ES-I3 (cell line): ENCODE measurements around the gene CEP128.

Experiments
- H3K36me3 ChIP-seq: 2 replicates; pipeline ENCODE4 v1.6.1; 2013; ENCODE audit warnings: mild to moderate bottlenecking, low read length, control low read depth, moderate library complexity; ENCODE audit not compliant: insufficient read depth
- H3K4me1 ChIP-seq: 2 replicates; pipeline ENCODE4 v1.6.1; 2013; ENCODE audit warnings: mild to moderate bottlenecking, control low read depth, low read length; ENCODE audit not compliant: insufficient read depth
- H3K9ac ChIP-seq: 2 replicates; pipeline ENCODE4 v1.6.1; 2013; ENCODE audit warnings: low read depth, mild to moderate bottlenecking, low read length, moderate library complexity
- H3K9me3 ChIP-seq: 2 replicates; pipeline ENCODE4 v1.6.1; 2013; ENCODE audit warnings: mild to moderate bottlenecking, low read length, moderate library complexity; ENCODE audit not compliant: control insufficient read depth, insufficient read depth

CEP128 gene

DNA sequence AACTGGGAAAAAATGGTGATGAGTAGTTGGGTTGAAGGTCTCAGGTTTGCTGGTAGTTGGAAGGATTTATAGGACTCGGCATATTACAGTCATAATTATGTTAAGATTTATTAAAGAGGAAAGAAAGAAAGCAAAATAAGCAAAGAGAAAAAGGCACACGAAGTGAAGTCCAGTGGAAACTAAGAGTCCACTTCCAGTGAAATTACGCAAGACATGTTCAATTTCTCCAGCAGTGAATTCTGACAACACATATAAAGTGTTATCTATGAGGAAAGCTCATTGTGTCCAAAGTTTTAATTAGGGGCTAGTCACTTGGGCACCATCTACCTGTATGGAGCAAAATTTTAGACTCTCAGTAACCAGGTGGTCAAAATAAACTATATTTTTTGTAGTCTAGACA, 143.3 kb downstream of the CEP128 start:
- H3K4me1 ChIP-seq, result no peaks in the 10 kb centered on the region
- peaks cover 4% of the 10 kb centered on the region for H3K9me3 ChIP-seq
- no peaks in the 10 kb centered on the region for H3K36me3 ChIP-seq
- H3K9ac ChIP-seq, result no peak overlapping the region

DNA sequence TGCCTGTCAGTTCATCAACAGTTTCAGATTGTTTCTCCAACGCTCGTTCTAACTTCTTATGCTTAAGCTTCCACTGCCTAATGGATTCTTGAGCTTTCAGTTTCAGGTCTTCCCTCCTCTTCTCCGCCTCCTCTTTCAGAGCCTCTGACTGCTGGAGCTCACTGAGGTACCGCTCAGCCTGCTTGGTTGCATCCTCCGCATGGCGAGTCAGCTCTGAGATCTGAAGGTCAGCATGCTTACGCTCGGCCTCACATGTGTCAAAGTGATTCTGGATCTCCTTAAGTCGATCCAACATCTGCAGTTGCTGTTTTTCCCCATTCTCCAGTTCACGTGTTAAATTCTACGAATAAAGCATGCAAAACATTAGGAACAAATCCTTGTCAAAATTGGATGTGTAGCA, 148.8 kb downstream of the CEP128 start:
- Histone ChIP-seq H3K9me3 (no peaks in the 10 kb centered on the region), H3K4me1 (no peaks in the 10 kb centered on the region), H3K9ac (no peak overlapping the region), H3K36me3 (0 out of 2 replicates have a peak, but pooled peaks cover 3% of the 10 kb centered on the region)

DNA sequence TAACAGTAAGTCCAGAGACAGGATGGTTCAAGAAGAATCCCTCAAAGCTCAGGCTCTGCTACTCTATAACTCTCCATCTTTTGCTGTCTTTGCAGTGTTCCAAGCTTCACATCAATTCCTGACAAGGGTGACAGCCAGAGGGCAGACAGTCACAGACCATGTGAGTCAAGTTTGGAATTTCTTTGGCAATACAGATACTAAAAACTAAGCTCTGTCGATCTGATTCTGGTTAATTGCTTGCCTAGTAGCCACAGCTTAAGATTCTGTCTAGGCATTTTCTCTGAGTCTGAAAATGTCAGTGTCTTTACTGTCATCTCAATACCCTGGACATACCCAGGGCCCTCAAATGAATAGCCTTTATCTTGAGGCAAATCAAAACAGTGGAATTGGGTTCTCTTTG, 153.7 kb downstream of the CEP128 start:
- H3K4me1 ChIP-seq, result no peaks in the 10 kb centered on the region
- H3K36me3 ChIP-seq, result 0 out of 2 replicates have a peak, but pooled peaks cover 5% of the 10 kb centered on the region
- no peak overlapping the region for H3K9ac ChIP-seq
- no peaks in the 10 kb centered on the region for H3K9me3 ChIP-seq

DNA sequence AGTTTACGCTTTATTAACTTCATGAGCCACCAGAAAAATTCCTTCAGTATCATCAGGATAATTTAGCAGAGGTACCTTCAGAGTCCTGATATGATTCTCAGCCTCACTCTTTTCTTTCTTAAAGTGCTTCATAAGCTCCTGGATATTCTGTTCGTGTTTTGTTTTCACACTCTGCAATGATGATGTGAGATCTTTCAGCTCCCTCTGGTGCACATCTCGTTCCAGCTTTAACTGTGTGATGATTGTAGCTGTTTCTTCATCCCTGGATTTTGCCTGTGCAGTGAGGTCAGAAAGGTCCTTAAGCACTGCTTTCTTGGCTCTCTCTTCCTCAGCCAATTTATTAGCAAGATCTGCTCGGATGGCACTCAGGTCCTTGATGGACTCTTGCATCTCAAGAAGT, 156.7 kb downstream of the CEP128 start:
- Histone ChIP-seq H3K9me3 (no peaks in the 10 kb centered on the region), H3K4me1 (no peaks in the 10 kb centered on the region), H3K9ac (no peak overlapping the region), H3K36me3 (0 out of 2 replicates have a peak, but pooled peaks cover 3% of the 10 kb centered on the region)

DNA sequence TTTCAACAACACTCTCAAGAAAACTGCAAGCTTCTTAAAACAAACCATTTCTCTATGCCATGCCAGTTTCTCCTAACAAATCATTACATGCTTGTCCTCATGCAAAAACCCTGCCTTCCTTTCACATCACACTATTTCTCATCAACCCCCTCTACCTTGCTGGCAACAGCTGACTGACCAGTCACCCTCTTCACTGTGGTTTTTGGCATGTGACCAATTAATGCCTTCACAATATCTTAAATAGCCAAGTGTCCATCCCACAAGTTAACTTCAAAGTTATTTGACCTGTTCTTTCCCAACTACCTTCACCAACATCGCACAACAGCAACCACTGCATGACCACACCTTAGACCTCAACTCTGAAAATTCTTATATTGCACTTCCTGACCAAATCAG, 159.6 kb downstream of the CEP128 start:
- Histone ChIP-seq H3K36me3 (0 out of 2 replicates have a peak, but pooled peaks cover 3% of the 10 kb centered on the region), H3K4me1 (no peaks in the 10 kb centered on the region), H3K9ac (no peak overlapping the region), H3K9me3 (no peaks in the 10 kb centered on the region)

DNA sequence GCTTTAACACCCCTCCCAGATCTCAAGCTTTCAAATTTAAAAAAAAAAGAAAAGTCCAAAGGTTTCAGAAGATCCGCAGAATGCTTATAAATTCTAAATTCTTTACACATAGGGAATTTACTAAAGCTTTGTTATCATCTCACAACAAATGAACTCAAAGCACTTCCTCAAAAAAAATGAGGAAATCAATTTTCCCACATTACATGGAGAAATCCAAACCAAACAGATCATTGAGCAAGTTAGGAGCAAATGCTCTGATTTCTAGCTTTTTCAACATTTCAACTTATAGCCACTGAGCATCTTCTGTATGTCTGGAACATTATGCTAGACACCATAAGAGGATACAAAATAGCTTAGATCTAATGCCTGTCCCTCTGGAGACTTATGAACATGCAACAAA, 161.0 kb downstream of the CEP128 start:
- H3K9me3 ChIP-seq, result no peaks in the 10 kb centered on the region
- H3K36me3 ChIP-seq, result 0 out of 2 replicates have a peak, but pooled peaks cover 3% of the 10 kb centered on the region
- H3K4me1 ChIP-seq, result no peaks in the 10 kb centered on the region
- no peak overlapping the region for H3K9ac ChIP-seq

DNA sequence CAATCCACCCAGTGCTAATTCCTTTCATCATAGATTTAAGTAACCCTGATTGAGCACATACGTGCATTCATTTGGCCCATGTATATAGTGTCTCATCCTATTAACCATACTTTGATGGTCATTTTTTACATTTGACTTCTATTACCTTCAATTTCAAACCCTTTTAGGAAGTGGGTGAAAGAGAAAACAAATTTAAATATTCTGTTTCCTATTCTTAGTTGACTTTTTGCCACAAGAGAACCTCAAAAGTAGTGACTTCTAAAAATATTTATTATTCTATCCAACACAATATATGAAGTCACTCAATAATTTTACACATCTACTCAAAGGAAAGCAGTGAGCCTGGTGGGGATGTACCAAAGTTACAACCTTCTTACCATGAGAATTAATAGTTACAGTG, 164.9 kb downstream of the CEP128 start:
- H3K4me1 ChIP-seq, result no peaks in the 10 kb centered on the region; the same call in 1 of the 2 replicates
- no peaks in the 10 kb centered on the region for H3K36me3 ChIP-seq
- H3K9ac ChIP-seq, result no peak overlapping the region
- no peaks in the 10 kb centered on the region; the same call in 1 of the 2 replicates for H3K9me3 ChIP-seq

DNA sequence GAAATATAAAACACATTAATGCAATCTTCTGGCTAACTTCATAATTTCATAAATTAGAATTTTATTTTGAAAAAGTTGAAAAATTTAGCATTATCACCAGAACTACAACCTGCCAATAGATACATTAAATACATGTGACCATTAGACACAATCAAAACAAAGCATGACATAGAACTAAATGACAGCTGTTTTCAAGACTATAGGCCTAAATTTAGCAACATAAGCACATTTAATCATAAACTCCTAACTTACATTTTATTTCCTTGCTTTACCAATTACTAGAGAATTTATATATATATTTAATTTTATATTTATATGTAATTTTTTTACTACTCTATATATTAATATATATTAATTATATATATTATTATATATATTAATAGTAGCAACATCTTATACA, 165.4 kb downstream of the CEP128 start:
- no peak overlapping the region for H3K9ac ChIP-seq
- H3K4me1 ChIP-seq, result no peaks in the 10 kb centered on the region; the same call in 1 of the 2 replicates
- no peaks in the 10 kb centered on the region; the same call in 1 of the 2 replicates for H3K9me3 ChIP-seq
- H3K36me3 ChIP-seq, result no peaks in the 10 kb centered on the region

DNA sequence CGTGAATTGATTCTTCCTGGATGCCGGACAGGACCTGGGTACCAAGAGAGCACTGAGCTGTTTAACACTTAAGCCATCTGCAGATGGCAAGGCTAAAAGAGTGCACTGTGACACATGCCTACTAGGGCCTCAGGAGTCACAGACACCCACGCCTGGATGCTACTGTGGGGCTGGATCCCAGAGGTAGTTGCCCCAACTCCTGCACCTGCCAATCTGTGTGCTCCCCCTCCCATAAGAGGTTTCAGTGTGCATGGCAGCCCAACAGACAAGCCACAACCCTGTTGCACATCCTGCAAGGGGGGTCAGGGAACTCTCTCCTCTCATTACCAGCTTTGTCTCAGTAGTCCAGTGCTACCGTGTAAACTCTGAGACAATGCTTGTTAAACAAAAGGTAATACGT, 169.0 kb downstream of the CEP128 start:
- Histone ChIP-seq H3K4me1 (no peaks in the 10 kb centered on the region; the same call in 1 of the 2 replicates), H3K36me3 (no peaks in the 10 kb centered on the region), H3K9ac (no peak overlapping the region), H3K9me3 (no peaks in the 10 kb centered on the region; the same call in 1 of the 2 replicates)

DNA sequence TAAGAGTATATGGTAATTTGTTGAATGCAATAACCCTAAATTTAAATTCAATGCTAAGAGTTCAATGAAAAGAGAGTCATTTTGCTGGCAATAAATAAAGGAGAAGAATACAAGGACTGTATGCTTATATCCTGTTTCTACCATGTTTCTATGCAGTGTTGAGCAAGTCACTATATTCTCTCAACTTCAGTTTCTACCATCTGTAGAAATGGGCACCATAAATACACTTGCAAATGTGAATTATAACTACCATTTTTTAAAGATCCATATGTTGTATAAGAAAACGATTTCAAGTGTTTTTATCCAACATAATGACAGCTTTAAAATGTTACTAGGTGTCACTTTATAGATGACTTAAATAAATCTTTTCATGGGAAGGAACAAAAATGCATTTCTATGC, 170.3 kb downstream of the CEP128 start:
- Histone ChIP-seq H3K9ac (no peak overlapping the region), H3K36me3 (no peaks in the 10 kb centered on the region), H3K9me3 (no peaks in the 10 kb centered on the region; the same call in 1 of the 2 replicates), H3K4me1 (no peaks in the 10 kb centered on the region; the same call in 1 of the 2 replicates)

DNA sequence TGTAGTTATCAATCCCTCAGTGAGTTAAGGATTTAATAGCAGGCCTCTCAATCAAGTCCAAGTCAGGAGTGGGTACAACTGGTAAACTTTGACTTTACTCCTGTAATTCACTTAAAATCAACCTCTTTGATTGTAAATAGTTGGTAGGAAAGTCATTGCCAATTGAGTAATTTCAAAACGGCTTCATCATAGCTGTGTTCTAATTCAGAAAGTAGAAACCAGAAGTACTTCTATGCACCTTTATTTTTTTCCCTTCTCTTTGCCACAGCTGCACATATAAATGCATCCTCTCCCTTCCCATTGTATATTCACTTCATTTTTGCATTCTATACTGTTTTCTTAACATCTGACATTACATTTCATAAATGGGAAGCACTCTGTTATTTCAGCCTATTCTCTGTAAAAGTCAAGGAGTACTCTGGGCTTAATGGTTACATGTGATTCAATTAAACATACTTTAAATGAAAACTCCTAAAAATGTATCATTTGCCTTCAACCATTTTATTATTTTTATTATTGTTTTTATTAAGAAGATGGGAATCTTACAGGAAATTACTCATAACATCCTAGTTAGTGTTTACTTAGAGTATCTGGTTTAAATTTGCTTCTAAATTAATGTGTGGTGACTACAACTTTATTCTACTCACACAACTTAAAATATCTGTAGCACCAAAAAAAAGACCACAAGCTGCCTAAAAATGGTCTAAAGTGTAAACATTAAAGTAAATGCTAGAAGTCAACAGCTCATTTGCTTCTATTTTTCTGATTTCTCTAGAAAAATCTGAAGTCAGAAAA, 171.2 kb downstream of the CEP128 start:
- Histone ChIP-seq H3K36me3 (no peaks in the 10 kb centered on the region), H3K4me1 (no peaks in the 10 kb centered on the region; the same call in 1 of the 2 replicates), H3K9me3 (no peaks in the 10 kb centered on the region; the same call in 1 of the 2 replicates), H3K9ac (no peak overlapping the region)

DNA sequence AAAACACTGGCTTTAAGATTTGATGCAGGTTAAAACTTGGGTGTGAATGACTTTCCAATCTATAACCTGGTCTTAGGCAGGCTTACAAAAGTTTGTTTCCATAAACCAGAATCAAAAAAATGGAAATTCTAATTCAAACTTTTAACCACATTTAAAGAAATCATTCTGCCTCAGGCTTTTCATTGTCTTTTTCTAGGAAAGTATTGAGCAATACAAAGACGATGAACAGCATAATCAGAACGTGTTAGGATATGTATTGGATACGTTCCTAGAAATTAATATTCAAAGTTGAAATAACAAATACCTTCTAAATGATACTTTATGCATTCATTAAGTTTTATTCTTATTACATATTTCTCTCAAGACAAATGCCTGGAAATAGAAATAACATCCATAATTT, 172.9 kb downstream of the CEP128 start:
- H3K4me1 ChIP-seq, result no peaks in the 10 kb centered on the region
- H3K36me3 ChIP-seq, result no peaks in the 10 kb centered on the region
- no peaks in the 10 kb centered on the region for H3K9me3 ChIP-seq
- no peak overlapping the region for H3K9ac ChIP-seq

DNA sequence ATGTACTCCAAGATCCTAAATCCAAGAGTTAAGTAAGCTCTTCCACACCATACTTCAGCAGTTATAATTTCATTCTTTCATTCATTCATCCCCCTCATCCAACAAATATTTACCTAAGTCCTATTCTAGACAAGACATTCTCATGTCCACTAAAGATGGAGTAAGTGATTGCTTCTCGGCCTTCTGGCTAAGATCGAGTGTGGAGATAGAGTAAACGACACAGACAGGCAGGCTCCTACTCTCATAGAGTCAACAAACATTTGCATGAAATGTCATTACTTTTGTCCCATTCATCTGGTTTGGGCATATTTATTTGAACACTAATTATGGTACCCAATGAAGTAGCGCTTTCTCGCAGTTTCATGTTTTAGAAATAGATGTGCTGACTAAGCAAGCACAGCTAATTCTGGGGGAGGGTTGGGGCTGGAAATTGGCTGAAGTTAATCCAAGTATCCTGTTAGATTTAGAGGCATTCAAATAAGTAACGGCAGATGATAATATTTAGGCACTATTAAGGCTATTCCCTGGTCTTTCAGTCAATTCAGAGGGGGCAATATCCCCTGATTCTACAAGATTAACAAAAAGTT, 176.5 kb downstream of the CEP128 start:
- no peaks in the 10 kb centered on the region for H3K36me3 ChIP-seq
- no peaks in the 10 kb centered on the region for H3K9me3 ChIP-seq
- H3K9ac ChIP-seq, result no peak overlapping the region
- no peaks in the 10 kb centered on the region for H3K4me1 ChIP-seq

DNA sequence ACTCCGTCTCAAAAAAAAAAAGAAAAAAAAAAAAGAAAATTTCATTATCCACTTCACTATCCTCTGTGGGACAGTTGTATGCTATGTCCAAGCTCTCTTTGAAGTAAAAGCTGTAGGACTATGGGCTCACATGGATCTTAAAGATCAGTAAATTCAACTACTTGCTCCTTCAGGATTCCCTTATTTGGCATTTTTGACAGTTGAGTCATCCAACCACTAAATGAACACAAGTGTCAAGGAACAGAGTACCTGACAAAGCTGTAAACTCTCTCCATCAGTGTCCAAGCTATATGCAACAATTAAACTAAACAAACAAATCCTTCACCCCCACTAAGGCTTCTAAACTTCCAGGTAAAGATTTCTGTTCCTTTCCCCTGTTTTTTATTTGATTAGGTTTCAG, 177.0 kb downstream of the CEP128 start:
- Histone ChIP-seq H3K36me3 (no peaks in the 10 kb centered on the region), H3K9me3 (no peaks in the 10 kb centered on the region), H3K9ac (no peak overlapping the region), H3K4me1 (no peaks in the 10 kb centered on the region)

DNA sequence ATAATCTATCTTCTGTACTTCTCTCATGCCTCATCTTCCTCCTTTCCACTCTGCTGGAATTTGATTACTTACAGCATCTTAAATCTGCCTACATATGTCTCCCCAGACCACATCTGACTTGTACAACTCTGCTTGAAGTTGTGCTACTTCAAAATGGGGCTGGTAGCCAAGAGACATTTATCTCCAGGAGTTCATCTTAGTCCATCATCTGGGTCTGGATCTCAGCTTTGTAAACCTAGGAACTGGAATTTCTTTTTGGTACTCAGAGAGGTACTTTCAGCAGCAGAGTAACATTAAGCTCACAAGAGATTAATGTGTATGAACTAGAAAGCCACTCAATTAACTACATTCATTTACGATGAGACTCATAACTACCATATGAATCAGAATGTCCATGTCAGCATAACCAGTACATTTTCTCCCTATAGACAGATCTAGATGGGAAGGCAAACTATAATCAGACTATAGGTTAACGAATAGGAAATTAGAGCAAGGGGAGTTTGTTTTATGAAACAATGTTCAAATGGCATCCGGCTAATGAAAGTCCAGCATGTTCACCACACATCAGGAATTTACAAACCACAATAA, 178.8 kb downstream of the CEP128 start:
- H3K36me3 ChIP-seq, result no peaks in the 10 kb centered on the region
- H3K4me1 ChIP-seq, result no peaks in the 10 kb centered on the region
- no peak overlapping the region for H3K9ac ChIP-seq
- H3K9me3 ChIP-seq, result no peaks in the 10 kb centered on the region
